Globus pallidus (tissue), 1 donor: ENCODE results near the gene ASCC1.
"Not testable (repeated sequence)": the region's sequence is repeated elsewhere in the genome, so short reads cannot be mapped to it uniquely, and the experiment has no call there.

ENCODE experiments used
- DNase-seq: peaks from one replicate; pipeline ENCODE4 v3.0.0-alpha.2; 2015; ENCODE audit warnings: low spot score

ASCC1 gene

GRCh38 chr10:72215611-72216549 lies at the start of gene ASCC1, which contains the start of gene ANAPC16:
Gene ASCC1, minus strand, starts transcription at chr10:72216276. Its CDS starts 2,978 bp downstream, at chr10:72213298.
Gene ANAPC16, plus strand, starts transcription at chr10:72216012. Its CDS starts 7,903 bp downstream, at chr10:72223915.
- DNase-seq, result peak; percentile 92

- no peak for DNase-seq
These were observed 49.4 kb upstream of the ASCC1 start for GRCh38 chr10:72265508-72265907.

GRCh38 chr10:72264536-72264935 lies 48.5 kb upstream of the ASCC1 start:
- no peak for DNase-seq

GRCh38 chr10:72263613-72264241 lies 47.7 kb upstream of the ASCC1 start:
- DNase-seq, result no peak

- DNase-seq, result no peak
These were observed 45.8 kb upstream of the ASCC1 start for GRCh38 chr10:72261784-72262404.

- no peak for DNase-seq
These were observed 45.1 kb upstream of the ASCC1 start for GRCh38 chr10:72260976-72261783.

- DNase-seq, result peak; percentile 88
These were observed 44.3 kb upstream of the ASCC1 start for GRCh38 chr10:72260239-72260975.

GRCh38 chr10:72259491-72260238 lies 43.6 kb upstream of the ASCC1 start:
- DNase-seq, result no peak

- DNase-seq, result no peak
These were observed 42.5 kb upstream of the ASCC1 start for GRCh38 chr10:72258617-72259016.

- DNase-seq, result peak; percentile 55
These were observed 41.2 kb upstream of the ASCC1 start for GRCh38 chr10:72257051-72257892.

- no peak for DNase-seq
These were observed 40.1 kb upstream of the ASCC1 start for GRCh38 chr10:72255977-72256729.

- peak; percentile 97 for DNase-seq
These were observed 38.9 kb upstream of the ASCC1 start for GRCh38 chr10:72254813-72255568.

GRCh38 chr10:72253578-72253977 lies 37.5 kb upstream of the ASCC1 start:
- no peak for DNase-seq

- no peak for DNase-seq
These were observed 36.9 kb upstream of the ASCC1 start for GRCh38 chr10:72252972-72253371.

- no peak for DNase-seq
These were observed 35.6 kb upstream of the ASCC1 start for GRCh38 chr10:72251635-72252034.

GRCh38 chr10:72250666-72251065 lies 34.6 kb upstream of the ASCC1 start:
- DNase-seq, result no peak

GRCh38 chr10:72249176-72249862 lies 33.2 kb upstream of the ASCC1 start:
- DNase-seq, result not testable (repeated sequence)
